Measurements from ENCODE around the gene DNHD1. TPM values are rescaled to one million over a fixed set of nuclear protein-coding genes. Genes with fewer than 3 reads are reported as not detected.

Gene DNHD1
- total RNA-seq, 1 donor from 2014 or later, result 2.3 TPM

DNA sequence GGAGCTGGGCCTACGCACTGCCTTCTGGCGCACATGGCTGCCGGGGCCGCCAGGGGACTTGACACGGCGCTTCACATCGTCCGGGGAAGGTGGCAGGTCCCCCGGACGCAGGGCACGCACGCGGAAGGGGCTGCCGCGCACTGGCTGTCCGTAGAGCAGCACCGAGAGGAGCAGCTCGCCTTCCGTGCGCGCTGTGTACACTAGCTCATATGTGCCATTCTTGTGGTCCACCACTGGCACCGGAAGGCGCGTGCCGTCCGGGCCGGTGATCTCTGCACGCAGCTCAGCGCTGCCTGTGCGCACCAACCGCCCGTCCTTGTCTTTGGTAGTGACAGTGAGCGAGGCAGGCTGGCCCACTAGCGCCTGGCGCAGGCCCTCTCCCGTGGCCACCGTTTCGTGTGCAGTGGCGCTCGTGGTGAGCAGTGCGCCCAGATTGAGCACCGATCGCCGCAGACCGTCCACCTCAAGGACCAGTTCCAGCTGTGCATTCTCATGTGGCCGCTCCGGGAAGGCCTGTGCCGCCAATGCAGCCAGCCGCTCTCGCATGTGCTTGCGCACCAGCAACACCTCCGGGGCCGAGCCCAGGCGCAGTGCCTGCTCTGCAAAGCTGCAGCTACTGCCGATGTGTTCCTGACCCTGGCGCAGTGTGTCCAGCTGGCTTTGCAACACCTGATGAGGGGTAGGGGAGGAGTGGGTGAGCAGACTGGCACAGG lies 40.6 kb upstream of the DNHD1 start:
- no peaks in the 10 kb centered on the region for H3K27me3 ChIP-seq
- no peak for DNase-seq (ENCODE audit: low spot score in 2 of 2)
- TF ChIP-seq, protein P1, sequence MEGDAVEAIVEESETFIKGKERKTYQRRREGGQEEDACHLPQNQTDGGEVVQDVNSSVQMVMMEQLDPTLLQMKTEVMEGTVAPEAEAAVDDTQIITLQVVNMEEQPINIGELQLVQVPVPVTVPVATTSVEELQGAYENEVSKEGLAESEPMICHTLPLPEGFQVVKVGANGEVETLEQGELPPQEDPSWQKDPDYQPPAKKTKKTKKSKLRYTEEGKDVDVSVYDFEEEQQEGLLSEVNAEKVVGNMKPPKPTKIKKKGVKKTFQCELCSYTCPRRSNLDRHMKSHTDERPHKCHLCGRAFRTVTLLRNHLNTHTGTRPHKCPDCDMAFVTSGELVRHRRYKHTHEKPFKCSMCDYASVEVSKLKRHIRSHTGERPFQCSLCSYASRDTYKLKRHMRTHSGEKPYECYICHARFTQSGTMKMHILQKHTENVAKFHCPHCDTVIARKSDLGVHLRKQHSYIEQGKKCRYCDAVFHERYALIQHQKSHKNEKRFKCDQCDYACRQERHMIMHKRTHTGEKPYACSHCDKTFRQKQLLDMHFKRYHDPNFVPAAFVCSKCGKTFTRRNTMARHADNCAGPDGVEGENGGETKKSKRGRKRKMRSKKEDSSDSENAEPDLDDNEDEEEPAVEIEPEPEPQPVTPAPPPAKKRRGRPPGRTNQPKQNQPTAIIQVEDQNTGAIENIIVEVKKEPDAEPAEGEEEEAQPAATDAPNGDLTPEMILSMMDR (IDR thresholded peaks at IDR 0.05), result no peak
- no peak overlapping the region for H3K27ac ChIP-seq
- H3K36me3 ChIP-seq, result peaks cover 47 to 85% of the 10 kb centered on the region in 2 donors
- H3K9me3 ChIP-seq, result no peaks in the 10 kb centered on the region
- H3K4me3 ChIP-seq, result no peak overlapping the region
- intact Hi-C loops (cut with DNase I), result no loop called here
- H3K4me1 ChIP-seq, result peaks cover 5 to 10% of the 10 kb centered on the region in 2 donors

DNA sequence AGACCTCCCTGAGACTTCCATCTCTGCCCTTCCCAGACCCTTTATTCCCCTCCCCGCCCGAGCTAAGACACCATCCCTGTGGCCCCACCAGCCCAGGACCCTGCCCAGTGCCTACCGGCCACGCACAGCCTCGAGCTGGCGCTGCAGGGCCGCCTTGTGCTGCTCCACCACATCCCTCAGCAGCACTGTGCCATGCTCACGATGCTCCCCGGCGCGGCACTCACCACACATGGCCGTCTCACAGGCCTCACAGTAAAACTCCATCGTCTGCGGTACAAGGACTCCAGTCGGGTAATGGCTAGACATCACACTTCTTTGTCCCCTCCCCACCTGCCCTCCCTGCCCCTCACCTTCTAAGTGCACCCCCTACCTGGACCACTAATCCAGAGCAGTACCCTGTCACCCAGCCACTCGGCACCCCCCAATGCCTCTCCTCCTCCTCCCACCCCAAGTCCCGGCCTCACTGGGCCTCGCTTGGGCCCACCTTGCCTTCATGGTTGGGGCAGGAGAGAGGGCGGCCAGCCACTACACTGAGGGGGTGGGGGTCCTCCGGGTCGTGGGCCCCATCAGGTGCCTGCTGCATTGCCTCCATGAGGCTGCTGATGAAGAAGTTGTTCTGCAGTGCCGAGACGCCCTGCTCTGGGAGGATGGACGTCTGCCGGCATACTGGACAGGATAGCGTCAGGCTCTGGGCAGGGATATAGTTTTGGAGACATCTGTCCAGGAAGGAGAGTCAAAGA lies 39.3 kb upstream of the DNHD1 start:
- peaks cover 46 to 79% of the 10 kb centered on the region in 2 donors for H3K36me3 ChIP-seq
- peaks cover 0 to 2% of the 10 kb centered on the region in 2 donors for H3K4me1 ChIP-seq
- H3K27me3 ChIP-seq, result no peaks in the 10 kb centered on the region
- TF ChIP-seq, protein P1 (IDR thresholded peaks at IDR 0.05), result no peak
- H3K4me3 ChIP-seq, result no peak overlapping the region
- intact Hi-C loops (cut with DNase I), result no loop called here
- no peaks in the 10 kb centered on the region for H3K9me3 ChIP-seq
- no peak overlapping the region for H3K27ac ChIP-seq
- no peak for DNase-seq (ENCODE audit: low spot score in 2 of 2)

DNA sequence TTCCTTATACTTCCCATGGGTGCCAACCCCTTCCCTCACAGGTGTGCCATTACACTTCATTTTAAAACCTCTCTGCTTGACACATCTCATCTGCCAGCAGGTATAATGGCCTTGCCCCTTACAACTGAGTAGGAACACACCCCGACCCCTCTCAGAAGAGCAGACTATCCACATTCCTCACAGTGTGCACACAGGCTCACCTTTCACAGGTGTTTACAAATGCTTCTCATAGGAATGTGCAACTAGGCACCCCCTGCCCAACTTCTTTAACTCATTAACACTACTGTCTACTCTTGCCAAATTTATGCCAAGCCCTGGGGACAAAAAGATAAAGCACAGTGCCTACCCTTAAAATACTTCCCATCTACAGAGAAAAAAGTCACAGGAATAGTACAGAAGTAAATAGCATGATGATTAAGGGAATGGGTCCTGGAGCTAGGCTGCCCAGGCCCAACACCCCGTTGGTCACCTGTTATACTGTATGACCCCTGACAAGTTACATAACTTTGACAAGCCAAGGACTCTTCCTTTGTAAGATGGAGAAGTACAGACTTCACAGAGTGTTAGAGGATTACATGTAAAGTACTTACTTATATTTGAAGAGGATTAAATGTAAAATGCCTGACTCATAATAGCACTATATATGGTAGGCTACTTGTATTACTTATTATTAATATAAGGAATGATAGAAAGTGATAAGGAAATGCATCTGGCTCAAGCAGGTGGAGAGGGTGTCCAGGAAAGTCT lies 38.6 kb upstream of the DNHD1 start:
- intact Hi-C loops (cut with DNase I), result no loop called here
- no peak for DNase-seq (ENCODE audit: low spot score in 2 of 2)
- Histone ChIP-seq H3K4me3 (no peak overlapping the region), H3K9me3 (no peaks in the 10 kb centered on the region), H3K27me3 (no peaks in the 10 kb centered on the region), H3K27ac (no peak overlapping the region), H3K4me1 (no peaks in the 10 kb centered on the region), H3K36me3 (peaks cover 51 to 78% of the 10 kb centered on the region in 2 donors)
- TF ChIP-seq, protein P1 (IDR thresholded peaks at IDR 0.05), result no peak

DNA sequence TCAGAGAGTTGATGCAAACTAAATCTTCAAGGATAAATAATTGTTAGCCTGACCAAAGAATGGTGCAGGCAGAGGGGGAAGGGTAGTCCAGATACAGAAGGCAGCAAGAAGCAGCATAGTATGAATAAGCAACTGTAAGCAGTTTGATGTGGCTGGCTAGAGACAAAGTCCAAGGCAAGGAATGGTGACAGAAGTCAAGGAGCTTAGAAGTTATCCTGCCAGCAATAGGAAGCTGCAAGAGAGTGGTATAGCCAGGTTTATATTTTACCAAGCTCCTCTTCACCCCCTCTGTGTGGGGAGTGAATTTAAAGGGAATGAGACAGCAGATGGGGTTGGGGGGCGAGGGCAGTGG lies 38.0 kb upstream of the DNHD1 start:
- H3K4me3 ChIP-seq, result no peak overlapping the region
- H3K36me3 ChIP-seq, result peaks cover 53 to 78% of the 10 kb centered on the region in 2 donors
- TF ChIP-seq, protein P1 (IDR thresholded peaks at IDR 0.05), result no peak
- no peaks in the 10 kb centered on the region for H3K9me3 ChIP-seq
- DNase-seq (ENCODE audit: low spot score in 2 of 2), result no peak
- H3K27me3 ChIP-seq, result no peaks in the 10 kb centered on the region
- H3K27ac ChIP-seq, result no peak overlapping the region
- intact Hi-C loops (cut with DNase I), result no loop called here
- H3K4me1 ChIP-seq, result no peaks in the 10 kb centered on the region

DNA sequence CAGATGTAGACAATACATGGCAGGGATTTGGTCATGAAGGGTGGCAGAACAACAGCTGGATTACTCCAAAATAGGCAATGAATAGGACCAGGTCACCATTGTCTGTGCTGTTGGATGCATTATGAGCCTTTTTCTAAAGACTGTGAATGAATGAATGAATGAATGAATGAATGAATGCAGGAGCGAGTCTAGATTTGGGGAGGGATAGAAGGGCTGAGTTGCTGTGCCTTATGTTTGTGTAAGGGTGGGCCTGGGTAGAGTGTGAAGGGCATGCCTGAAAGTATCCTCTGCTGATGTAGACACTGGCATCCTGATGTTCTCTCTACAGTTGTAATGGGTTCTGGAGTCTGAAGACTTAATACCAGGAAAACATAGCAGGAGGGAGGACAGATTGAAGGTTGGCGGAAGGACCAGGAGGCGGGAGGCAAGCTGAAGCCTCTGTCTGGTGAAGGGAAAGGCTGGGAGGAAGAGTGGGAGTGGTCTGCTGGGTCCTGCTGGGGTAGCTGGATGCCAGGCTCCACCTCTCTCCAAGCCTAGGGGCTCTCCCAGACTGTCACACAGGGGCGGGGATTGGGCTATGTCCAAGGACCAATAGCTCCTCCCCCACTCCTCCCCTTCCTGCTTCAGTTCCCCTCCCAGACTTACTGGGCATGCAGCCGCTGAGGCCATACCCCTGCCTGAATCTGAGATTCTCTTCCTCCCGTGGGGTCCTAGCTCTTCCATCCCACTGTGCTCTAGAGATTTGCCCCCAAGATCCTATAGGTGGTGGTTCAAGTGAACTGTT lies 28.2 kb upstream of the DNHD1 start:
- peak; percentile 72 to 90 for DNase-seq (ENCODE audit: low spot score in 2 of 2)
- Histone ChIP-seq H3K9me3 (no peaks in the 10 kb centered on the region), H3K4me3 (no peak overlapping the region), H3K27ac (peak overlapping the region; percentile 56 to 65), H3K27me3 (no peaks in the 10 kb centered on the region), H3K4me1 (peaks cover 7 to 15% of the 10 kb centered on the region in 2 donors), H3K36me3 (peaks cover 8 to 14% of the 10 kb centered on the region in 2 donors)
- TF ChIP-seq, protein P1 (IDR thresholded peaks at IDR 0.05), result no peak
- intact Hi-C loops (cut with DNase I), result no loop called here

Measured in ascending aorta (tissue), 2 donors.